Renal cortical epithelial cell (primary cell): ENCODE data around the gene SAMD1. TPM values are rescaled to one million over a fixed set of nuclear protein-coding genes. Genes with fewer than 3 reads are reported as not detected.

ENCODE experiments used
- DNase-seq: peaks from one replicate; pipeline ENCODE4 v3.0.0-alpha.2; 2011; ENCODE audit warnings: low read depth
- total RNA-seq: library from RNA; depleted of rRNA; stranded (reverse); fragments of >200 nt; gene quantifications from 2 replicates; pipeline ENCODE4 v1.2.3, GENCODE V29; 2014

The SAMD1 gene
- 13.2 and 35.0 TPM in 2 replicates for total RNA-seq

- peak; percentile 41 for DNase-seq
Observed at GRCh38 chr19:14090509-14091080, at the start of gene SAMD1. Gene SAMD1 (minus strand): TSS chr19:14090751.

- DNase-seq = no peak
Observed at GRCh38 chr19:14139944-14140343, 49.4 kb upstream of the SAMD1 start.

GRCh38 chr19:14138576-14139265 is 48.2 kb upstream of the SAMD1 start:
- peak; percentile 13 for DNase-seq

- DNase-seq = peak; percentile 99
Observed at GRCh38 chr19:14136509-14137281, 46.1 kb upstream of the SAMD1 start, which contains the start of gene ASF1B. Gene ASF1B (minus strand): TSS chr19:14136589. CDS start chr19:14136456, 133 bp downstream.

- no peak for DNase-seq
Observed at GRCh38 chr19:14135985-14136508, 45.5 kb upstream of the SAMD1 start.

GRCh38 chr19:14135355-14135754 is 44.8 kb upstream of the SAMD1 start:
- no peak for DNase-seq

GRCh38 chr19:14127929-14128509 is 37.5 kb upstream of the SAMD1 start:
- no peak for DNase-seq

GRCh38 chr19:14127176-14127575 is 36.6 kb upstream of the SAMD1 start:
- no peak for DNase-seq

- DNase-seq = no peak
Observed at GRCh38 chr19:14122924-14123323, 32.4 kb upstream of the SAMD1 start.

GRCh38 chr19:14120497-14120780 is 29.9 kb upstream of the SAMD1 start:
- DNase-seq = no peak

GRCh38 chr19:14119644-14120496 is 29.3 kb upstream of the SAMD1 start:
- DNase-seq = no peak

- DNase-seq = no peak
Observed at GRCh38 chr19:14119146-14119545, 28.6 kb upstream of the SAMD1 start.

GRCh38 chr19:14118165-14119051 is 27.9 kb upstream of the SAMD1 start:
- peak; percentile 78 for DNase-seq

- DNase-seq = peak; percentile 92
Observed at GRCh38 chr19:14117668-14118164, 27.2 kb upstream of the SAMD1 start, which contains the start of gene PRKACA. Gene PRKACA (minus strand): TSS chr19:14117762. CDS start chr19:14117547, 215 bp downstream.

GRCh38 chr19:14116918-14117578 is 26.5 kb upstream of the SAMD1 start:
- no peak for DNase-seq

- no peak for DNase-seq
Observed at GRCh38 chr19:14116525-14116917, 26.0 kb upstream of the SAMD1 start.

- DNase-seq = no peak
Observed at GRCh38 chr19:14115756-14116155, 25.2 kb upstream of the SAMD1 start.

GRCh38 chr19:14114854-14115253 is 24.3 kb upstream of the SAMD1 start:
- no peak for DNase-seq

GRCh38 chr19:14114439-14114838 is 23.9 kb upstream of the SAMD1 start:
- no peak for DNase-seq
